Kidney (tissue), 14 donors: ENCODE measurements around the gene GPR183. TPM values are rescaled to one million over a fixed set of nuclear protein-coding genes. Genes with fewer than 3 reads are reported as not detected.

ENCODE experiments used
- DNase-seq, 5 donors: peaks; one replicate each; pipeline ENCODE4 v3.0.0-alpha.2; 2013 to 2020
- FAIRE-seq: peaks from 2 replicates; lab custom pipeline; 2012; peaks lifted over from hg19 to GRCh38; lab: Jason Lieb, UNC
- H3K27ac ChIP-seq, 2 donors: one replicate each; pipeline ENCODE4 v1.7.0; 2013; ENCODE audit warnings: low read depth in 2 of 2, low read length in 2 of 2, inconsistent platforms in 1 of 2
- H3K27me3 ChIP-seq: one replicate; pipeline ENCODE4 v1.7.1; 2013; ENCODE audit warnings: low read length, inconsistent platforms; ENCODE audit not compliant: control insufficient read depth, insufficient read depth
- H3K36me3 ChIP-seq, 3 donors: one replicate each; pipeline versions ENCODE4 v1.7.0 to v1.7.1; 2013; ENCODE audit warnings: low read length in 3 of 3, control low read depth in 1 of 3, inconsistent platforms in 1 of 3; ENCODE audit not compliant: insufficient read depth in 3 of 3, control insufficient read depth in 2 of 3
- H3K4me1 ChIP-seq, 3 donors: one replicate each; pipeline versions ENCODE4 v1.7.0 to v1.7.1; 2013; ENCODE audit warnings: low read length in 3 of 3, inconsistent platforms in 1 of 3, low read depth in 1 of 3; ENCODE audit not compliant: control insufficient read depth in 2 of 3, insufficient read depth in 2 of 3
- H3K4me3 ChIP-seq, 3 donors: one replicate each; pipeline versions ENCODE4 v1.7.0 to v1.8.1; 2013; ENCODE audit warnings: low read length in 3 of 3, control low read depth in 1 of 3, inconsistent platforms in 1 of 3
- H3K9ac ChIP-seq, 3 donors: one replicate each; pipeline versions ENCODE4 v1.7.0 to v1.7.1; 2013; ENCODE audit warnings: low read length in 3 of 3, control low read depth in 1 of 3, inconsistent platforms in 1 of 3
- H3K9me3 ChIP-seq, 3 donors: one replicate each; pipeline versions ENCODE4 v1.7.0 to v1.7.1; 2013; ENCODE audit warnings: low read length in 3 of 3, control low read depth in 1 of 3, inconsistent platforms in 1 of 3; ENCODE audit not compliant: control insufficient read depth in 2 of 3, insufficient read depth in 1 of 3
- intact Hi-C: fragments of 100-400 bp; cut with DNase I; formaldehyde crosslinking; loops from one replicate; pipeline ENCODE4 v1.11.1; 2022
- polyA plus RNA-seq: library from polyadenylated mRNA; stranded (reverse); fragments of 350-450 nt; fragmentation: Illumina TruSeq; extraction: RNeasy Lipid Tissue Mini Kit (QIAGEN cat#74804); gene quantifications from one replicate; pipeline ENCODE4 v1.2.3, GENCODE V29; 2014; ENCODE audit warnings: low read depth, low replicate concordance; ENCODE audit not compliant: insufficient read depth
- total RNA-seq: library from RNA; stranded (reverse); fragmentation: NEBNext Ultra II Directional; extraction: Animal tissue kit (Norgen Biotek cat#: 25700); gene quantifications from one replicate; pipeline ENCODE4 v1.2.1, GENCODE V29; 2021
- TF ChIP-seq, protein P1 (sequence below): IDR thresholded peaks from 3 replicates; pipeline ENCODE4 v1.5.1; 2012; ENCODE audit warnings: mild to moderate bottlenecking, moderate library complexity, borderline replicate concordance; ENCODE audit not compliant: insufficient read depth; ENCODE audit errors: extremely low read depth
- donor health status: control.
- donor health status: control.
- donor health status: control.
- donor health status: control.
- donor health status: control.
- donor health status: DM: yes; HTN: yes; CAD: no.
- donor health status: Normal renal cell carcinoma (clear cell type).

The GPR183 gene
- total and polyA plus RNA-seq, 2 donors from 2014 or later = 1.7 to 11.8 TPM

DNA sequence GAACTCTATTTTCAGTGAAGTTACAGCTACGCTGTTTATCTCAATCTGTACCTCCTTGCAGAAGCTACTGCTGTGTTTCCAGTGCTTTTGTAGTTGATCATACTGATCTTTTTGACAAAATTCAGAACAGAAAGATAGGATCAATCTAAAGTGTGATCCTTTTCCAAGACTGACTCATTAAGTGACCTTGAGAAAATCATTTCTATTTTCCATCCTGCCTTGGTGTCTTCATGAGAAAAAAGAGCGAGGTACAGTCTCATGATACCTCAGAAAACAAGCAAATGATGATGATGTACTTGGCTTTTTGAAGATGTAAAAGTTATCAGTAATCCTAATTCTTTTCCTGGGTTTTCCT, 46.0 kb upstream of the GPR183 start:
- FAIRE-seq (no peak), DNase-seq (no peak)
- no peaks in the 10 kb centered on the region for H3K9me3 ChIP-seq
- no peak overlapping the region for H3K4me3 ChIP-seq
- no peaks in the 10 kb centered on the region for H3K27me3 ChIP-seq
- peaks cover 0 to 9% (median 3%) of the 10 kb centered on the region in 3 donors for H3K4me1 ChIP-seq
- no peak overlapping the region for H3K9ac ChIP-seq
- peaks cover 2 to 20% (median 7%) of the 10 kb centered on the region in 3 donors for H3K36me3 ChIP-seq
- intact Hi-C loops = no loop called here
- H3K27ac ChIP-seq = no peak overlapping the region
- TF ChIP-seq, protein P1, sequence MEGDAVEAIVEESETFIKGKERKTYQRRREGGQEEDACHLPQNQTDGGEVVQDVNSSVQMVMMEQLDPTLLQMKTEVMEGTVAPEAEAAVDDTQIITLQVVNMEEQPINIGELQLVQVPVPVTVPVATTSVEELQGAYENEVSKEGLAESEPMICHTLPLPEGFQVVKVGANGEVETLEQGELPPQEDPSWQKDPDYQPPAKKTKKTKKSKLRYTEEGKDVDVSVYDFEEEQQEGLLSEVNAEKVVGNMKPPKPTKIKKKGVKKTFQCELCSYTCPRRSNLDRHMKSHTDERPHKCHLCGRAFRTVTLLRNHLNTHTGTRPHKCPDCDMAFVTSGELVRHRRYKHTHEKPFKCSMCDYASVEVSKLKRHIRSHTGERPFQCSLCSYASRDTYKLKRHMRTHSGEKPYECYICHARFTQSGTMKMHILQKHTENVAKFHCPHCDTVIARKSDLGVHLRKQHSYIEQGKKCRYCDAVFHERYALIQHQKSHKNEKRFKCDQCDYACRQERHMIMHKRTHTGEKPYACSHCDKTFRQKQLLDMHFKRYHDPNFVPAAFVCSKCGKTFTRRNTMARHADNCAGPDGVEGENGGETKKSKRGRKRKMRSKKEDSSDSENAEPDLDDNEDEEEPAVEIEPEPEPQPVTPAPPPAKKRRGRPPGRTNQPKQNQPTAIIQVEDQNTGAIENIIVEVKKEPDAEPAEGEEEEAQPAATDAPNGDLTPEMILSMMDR = no peak

DNA sequence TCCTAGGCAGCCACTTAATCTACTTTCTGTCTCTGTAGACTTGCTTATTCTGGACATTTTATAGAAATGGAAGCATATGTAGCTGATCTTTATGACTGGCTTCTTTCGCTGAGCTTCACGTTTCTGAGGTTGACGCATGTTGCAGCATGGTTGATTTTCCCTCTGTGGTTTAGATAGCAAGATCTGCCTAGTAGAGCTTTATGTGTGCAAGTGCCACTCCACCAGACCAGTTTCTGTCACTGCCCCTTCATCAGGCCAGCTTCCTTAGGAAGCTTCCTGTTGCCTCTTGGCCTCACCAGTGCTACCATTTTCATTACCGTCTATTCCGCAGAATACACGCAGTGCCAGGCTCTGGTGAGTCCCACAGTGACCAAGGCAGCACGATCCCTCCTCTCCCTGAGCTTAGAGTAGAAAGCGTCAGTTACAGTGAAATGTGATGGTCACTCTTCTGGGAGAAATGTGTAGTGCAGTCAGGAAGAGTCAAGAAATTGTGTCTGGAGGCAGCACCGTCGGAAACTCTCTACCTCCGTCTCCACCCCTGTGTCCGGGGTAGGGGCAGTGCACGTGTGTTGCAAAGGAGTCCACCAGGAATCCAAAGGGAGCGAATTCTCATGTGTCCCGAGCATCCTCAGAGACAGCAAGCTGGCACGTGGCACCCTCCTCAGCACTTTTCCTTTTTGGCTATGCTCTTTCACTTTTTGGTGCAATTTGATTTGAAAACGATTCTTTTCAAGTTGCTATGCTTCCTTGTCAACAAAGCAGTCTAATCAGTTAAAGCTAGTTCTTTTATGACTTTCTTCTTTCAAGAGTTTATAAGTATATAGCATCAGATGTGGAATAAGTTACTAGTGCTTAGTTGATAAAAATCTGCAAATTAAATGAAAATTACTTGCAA, 45.4 kb upstream of the GPR183 start:
- no peak overlapping the region for H3K27ac ChIP-seq
- peaks cover 0 to 9% (median 3%) of the 10 kb centered on the region in 3 donors for H3K4me1 ChIP-seq
- DNase-seq = no peak
- peaks cover 0 to 16% (median 10%) of the 10 kb centered on the region in 3 donors for H3K36me3 ChIP-seq
- H3K27me3 ChIP-seq = no peaks in the 10 kb centered on the region
- no peaks in the 10 kb centered on the region for H3K9me3 ChIP-seq
- H3K4me3 ChIP-seq = no peak overlapping the region
- TF ChIP-seq, protein P1 = no peak
- intact Hi-C loops = no loop called here
- H3K9ac ChIP-seq = no peak overlapping the region
- FAIRE-seq = no peak

DNA sequence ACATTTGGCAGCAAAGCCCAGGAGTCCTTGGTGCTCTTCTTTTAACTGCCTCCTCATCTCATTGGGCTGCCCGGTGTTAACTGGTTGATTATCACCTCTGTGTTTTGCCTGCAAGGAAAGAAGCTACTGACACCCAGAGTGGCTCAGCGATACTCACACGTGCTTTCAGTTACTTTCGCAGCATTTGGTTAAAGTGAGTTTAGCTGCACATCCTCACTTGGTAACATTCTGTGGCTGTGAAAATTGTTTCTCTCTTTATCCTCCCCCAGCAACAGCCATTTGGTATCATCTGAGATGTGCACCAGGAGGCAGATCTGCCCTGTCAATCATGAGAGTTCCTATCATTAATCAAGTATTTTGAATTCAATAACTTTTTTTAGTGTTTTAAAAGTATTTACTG, 44.6 kb upstream of the GPR183 start:
- Histone ChIP-seq H3K4me1 (peaks cover 0 to 7% (median 0%) of the 10 kb centered on the region in 3 donors), H3K9me3 (no peaks in the 10 kb centered on the region), H3K36me3 (peaks cover 0 to 11% (median 11%) of the 10 kb centered on the region in 3 donors), H3K9ac (no peak overlapping the region), H3K27me3 (no peaks in the 10 kb centered on the region), H3K4me3 (no peak overlapping the region), H3K27ac (no peak overlapping the region)
- DNase-seq (no peak), FAIRE-seq (no peak)
- intact Hi-C loops = no loop called here
- TF ChIP-seq, protein P1 = no peak
